ENCODE data around the gene FURIN.
"Not testable (repeated sequence)": the region's sequence is repeated elsewhere in the genome, so short reads cannot be mapped to it uniquely, and the experiment has no call there.

Gene FURIN

DNA sequence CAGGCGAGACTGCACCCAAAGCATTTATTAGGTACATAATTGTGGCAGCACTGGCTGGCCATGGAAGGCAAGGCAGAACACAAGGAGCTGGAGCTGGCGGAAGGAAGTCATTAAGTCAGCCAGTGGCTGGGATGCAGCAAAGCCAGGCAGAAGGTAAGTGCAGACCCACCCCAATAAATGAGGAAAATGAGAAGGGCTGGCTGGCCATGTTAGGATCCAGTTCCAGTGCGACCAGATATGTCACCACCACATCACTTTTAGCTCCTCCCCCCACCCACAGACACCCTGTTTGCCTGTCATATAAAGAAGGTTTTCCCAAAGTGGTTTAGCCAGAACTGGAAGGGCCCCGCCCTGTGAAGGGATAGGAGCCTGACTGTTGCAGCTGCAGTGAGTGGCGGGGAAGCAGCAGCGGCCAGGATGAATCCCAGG is at the start of gene FURIN:
FURIN (plus strand) TSS at position 328 of the 429 bp plus-strand sequence. CDS start 7,153 bp downstream, outside the sequence.
- H3K36me3 ChIP-seq (ENCODE audit: control insufficient read depth, insufficient read depth, low read length): no peaks in the 10 kb centered on the region
- H3K4me1 ChIP-seq (ENCODE audit: control insufficient read depth, insufficient read depth, low read length): peaks cover 34% of the 10 kb centered on the region
- no peak within 1 kb of the TSS for H3K9ac ChIP-seq (ENCODE audit: low read length)
- H3K4me3 ChIP-seq (ENCODE audit: low read length): no peak within 1 kb of the TSS
- no peaks in the 10 kb centered on the region for H3K9me3 ChIP-seq (ENCODE audit: control insufficient read depth, low read length)
- no peaks in the 10 kb centered on the region for H3K27me3 ChIP-seq (ENCODE audit: control insufficient read depth, insufficient read depth, low read length)

DNA sequence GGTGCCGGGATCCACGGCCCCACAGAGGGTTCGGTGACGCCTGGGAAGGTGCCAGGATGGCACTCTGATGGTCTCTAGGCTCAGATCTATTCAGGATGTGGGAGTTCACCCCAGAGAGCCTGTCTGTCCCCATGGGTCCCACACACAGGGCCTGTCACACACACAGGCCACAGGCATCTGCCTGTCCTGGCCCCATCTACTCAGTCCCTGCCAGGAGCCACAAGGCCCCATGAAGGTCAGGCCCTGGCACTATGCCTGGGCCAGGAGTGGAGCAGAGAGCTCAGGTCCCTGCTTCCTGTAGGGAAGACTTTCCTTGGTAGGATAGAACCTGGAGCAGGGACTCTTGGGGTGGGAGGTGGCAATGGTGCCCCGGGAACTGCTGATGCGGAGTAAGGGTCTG is 49.0 kb upstream of the FURIN start:
- H3K27me3 ChIP-seq (ENCODE audit: control insufficient read depth, insufficient read depth, low read length): no peaks in the 10 kb centered on the region
- H3K9me3 ChIP-seq (ENCODE audit: control insufficient read depth, low read length): no peaks in the 10 kb centered on the region
- no peak overlapping the region for H3K9ac ChIP-seq (ENCODE audit: low read length)
- no peak overlapping the region for H3K4me3 ChIP-seq (ENCODE audit: low read length)
- no peaks in the 10 kb centered on the region for H3K36me3 ChIP-seq (ENCODE audit: control insufficient read depth, insufficient read depth, low read length)
- H3K4me1 ChIP-seq (ENCODE audit: control insufficient read depth, insufficient read depth, low read length): peaks cover 31% of the 10 kb centered on the region

DNA sequence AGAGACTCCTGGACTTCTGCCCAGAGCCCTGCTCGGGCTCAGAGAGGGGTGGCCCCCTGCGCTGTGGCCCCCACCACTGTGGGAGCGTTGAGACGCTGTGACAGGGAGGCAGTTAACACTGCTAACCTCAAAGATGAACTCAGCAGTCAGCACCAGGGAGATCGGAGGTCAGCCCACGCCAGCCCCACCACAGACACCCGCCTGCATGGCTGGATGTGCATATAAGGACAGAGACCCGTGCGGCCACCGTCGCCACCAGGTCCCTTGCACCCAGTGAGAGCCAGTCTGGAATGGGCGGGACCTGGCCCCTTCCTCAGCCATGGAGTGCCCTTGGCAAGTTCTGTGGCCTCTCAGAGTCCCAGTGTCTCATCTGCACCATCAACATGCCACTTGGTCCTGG is 48.5 kb upstream of the FURIN start:
- H3K4me3 ChIP-seq (ENCODE audit: low read length): no peak overlapping the region
- no peaks in the 10 kb centered on the region for H3K9me3 ChIP-seq (ENCODE audit: control insufficient read depth, low read length)
- H3K27me3 ChIP-seq (ENCODE audit: control insufficient read depth, insufficient read depth, low read length): no peaks in the 10 kb centered on the region
- H3K9ac ChIP-seq (ENCODE audit: low read length): no peak overlapping the region
- H3K4me1 ChIP-seq (ENCODE audit: control insufficient read depth, insufficient read depth, low read length): peaks cover 31% of the 10 kb centered on the region
- H3K36me3 ChIP-seq (ENCODE audit: control insufficient read depth, insufficient read depth, low read length): no peaks in the 10 kb centered on the region

DNA sequence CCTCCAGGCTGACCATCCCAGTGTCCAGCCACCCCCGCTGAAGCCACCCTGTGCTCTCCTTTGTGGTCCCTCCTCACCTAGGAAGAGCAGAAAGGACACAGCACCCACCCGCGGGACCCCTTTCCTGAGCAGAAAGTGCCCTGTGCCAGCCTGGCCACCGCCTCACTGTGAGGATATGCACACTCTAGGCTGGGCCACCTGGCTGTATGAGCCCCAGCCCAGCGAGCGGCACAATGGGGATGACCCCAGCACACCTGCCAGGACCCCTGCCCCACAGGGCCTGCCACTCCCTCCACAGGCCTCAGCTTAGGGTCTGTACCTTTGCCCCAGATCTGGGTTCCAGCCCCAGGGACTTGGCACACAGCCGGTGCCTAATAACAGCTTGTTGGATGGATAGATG is 47.9 kb upstream of the FURIN start:
- no peaks in the 10 kb centered on the region for H3K9me3 ChIP-seq (ENCODE audit: control insufficient read depth, low read length)
- no peak overlapping the region for H3K9ac ChIP-seq (ENCODE audit: low read length)
- no peaks in the 10 kb centered on the region for H3K36me3 ChIP-seq (ENCODE audit: control insufficient read depth, insufficient read depth, low read length)
- peaks cover 31% of the 10 kb centered on the region for H3K4me1 ChIP-seq (ENCODE audit: control insufficient read depth, insufficient read depth, low read length)
- no peaks in the 10 kb centered on the region for H3K27me3 ChIP-seq (ENCODE audit: control insufficient read depth, insufficient read depth, low read length)
- no peak overlapping the region for H3K4me3 ChIP-seq (ENCODE audit: low read length)

DNA sequence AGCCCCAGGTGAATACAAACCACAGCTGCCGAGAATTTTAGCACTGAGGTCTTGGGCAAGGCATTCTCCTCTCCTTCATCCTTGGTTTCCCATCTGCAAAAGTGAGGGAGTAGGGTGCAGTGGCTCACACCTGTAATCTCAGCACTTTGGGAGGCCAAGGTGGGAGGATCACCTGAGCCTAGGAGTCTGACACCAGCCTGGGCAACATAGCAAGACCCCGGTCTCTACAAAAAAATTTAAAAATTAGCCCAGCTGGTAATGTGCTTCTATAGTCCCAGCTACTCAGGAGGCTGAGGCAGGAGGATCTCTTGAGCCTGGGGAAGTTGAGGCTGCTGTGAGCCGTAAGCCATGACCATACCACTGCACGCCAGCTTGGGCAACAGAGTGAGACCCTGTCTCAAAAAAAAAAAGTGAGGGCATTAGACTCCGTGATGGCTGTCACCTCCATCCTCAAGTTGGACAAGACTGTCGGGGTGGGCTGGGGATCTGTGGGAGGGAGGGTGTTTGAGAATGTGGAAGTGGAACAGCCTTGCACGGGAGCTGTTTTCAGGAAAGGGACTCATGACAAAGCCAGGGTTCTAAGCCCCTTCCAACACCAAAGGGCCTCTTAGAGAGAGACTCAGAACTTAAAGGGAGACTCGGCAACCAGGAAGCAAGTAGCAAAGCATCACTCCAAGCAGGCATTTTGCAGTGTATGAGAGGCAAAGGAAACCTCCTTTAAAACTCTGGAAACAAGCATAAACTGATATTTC is 46.0 kb upstream of the FURIN start:
- no peak overlapping the region for H3K4me3 ChIP-seq (ENCODE audit: low read length)
- H3K27me3 ChIP-seq (ENCODE audit: control insufficient read depth, insufficient read depth, low read length): no peaks in the 10 kb centered on the region
- peaks cover 24% of the 10 kb centered on the region for H3K4me1 ChIP-seq (ENCODE audit: control insufficient read depth, insufficient read depth, low read length)
- H3K9me3 ChIP-seq (ENCODE audit: control insufficient read depth, low read length): no peaks in the 10 kb centered on the region
- no peak overlapping the region for H3K9ac ChIP-seq (ENCODE audit: low read length)
- H3K36me3 ChIP-seq (ENCODE audit: control insufficient read depth, insufficient read depth, low read length): no peaks in the 10 kb centered on the region

DNA sequence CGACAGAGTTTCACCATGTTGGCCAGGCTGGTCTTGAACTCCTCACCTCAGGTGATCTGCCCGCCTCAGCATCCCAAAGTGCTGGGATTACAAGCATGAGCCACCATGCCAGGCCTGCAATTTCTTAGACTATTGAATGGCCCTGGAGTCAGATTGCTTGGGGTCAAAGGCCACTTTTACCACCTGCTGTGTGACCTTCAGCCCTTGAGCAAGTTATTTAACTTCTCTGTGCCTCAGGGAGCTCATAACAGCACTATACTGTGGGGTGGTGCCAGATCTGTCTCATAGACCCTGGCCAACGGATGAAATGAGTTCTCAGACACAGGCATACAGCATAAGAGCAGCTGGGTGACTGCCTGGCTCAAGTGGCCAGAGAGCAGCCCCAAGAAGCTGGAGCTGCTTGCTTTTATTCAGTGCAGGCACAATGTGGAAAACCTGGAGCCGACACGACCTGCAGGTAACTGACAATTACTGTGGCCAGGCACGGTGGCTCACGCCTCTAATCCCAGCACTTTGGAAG is 44.9 kb upstream of the FURIN start:
- peaks cover 24% of the 10 kb centered on the region for H3K4me1 ChIP-seq (ENCODE audit: control insufficient read depth, insufficient read depth, low read length)
- H3K36me3 ChIP-seq (ENCODE audit: control insufficient read depth, insufficient read depth, low read length): no peaks in the 10 kb centered on the region
- no peaks in the 10 kb centered on the region for H3K9me3 ChIP-seq (ENCODE audit: control insufficient read depth, low read length)
- H3K9ac ChIP-seq (ENCODE audit: low read length): no peak overlapping the region
- no peaks in the 10 kb centered on the region for H3K27me3 ChIP-seq (ENCODE audit: control insufficient read depth, insufficient read depth, low read length)
- H3K4me3 ChIP-seq (ENCODE audit: low read length): no peak overlapping the region

DNA sequence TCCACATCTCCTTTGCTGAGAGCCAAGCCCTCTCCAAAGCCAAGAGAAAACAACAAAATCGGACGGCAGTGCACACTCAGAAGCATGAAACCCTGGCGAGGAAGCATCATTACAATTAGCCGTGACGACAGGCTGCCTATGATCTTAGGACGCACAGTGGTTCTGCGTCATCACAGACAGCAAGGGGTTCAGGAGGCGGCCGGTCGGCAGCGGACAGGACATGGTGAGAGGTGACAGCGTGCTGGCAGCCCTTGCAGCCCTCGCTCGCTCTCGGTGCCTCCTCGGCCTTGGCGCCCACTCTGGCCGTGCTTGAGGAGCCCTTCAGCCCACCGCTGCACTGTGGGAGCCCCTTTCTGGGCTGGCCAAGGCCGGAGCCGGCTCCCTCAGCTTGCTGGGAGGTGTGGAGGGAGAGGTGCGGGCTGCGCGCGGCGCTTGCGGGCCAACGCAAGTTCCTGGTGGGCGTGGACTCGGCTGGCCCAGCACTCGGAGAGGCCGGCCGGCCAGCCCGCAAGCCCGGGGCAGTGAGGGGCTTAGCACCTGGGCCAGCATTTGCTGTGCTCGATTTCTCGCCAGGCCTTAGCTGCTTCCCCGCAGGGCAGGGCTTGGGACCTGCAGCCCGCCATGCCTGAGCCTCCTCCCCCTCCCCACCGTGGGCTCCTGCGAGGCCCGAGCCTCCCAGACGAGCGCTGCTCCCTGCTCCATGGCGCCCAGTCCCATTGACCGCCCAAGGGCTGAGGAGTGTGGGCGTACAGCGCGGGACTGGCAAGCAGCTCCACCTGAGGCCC is 43.1 kb upstream of the FURIN start:
- H3K36me3 ChIP-seq (ENCODE audit: control insufficient read depth, insufficient read depth, low read length); H3K27me3 ChIP-seq (ENCODE audit: control insufficient read depth, insufficient read depth, low read length); H3K9me3 ChIP-seq (ENCODE audit: control insufficient read depth, low read length); H3K9ac ChIP-seq (ENCODE audit: low read length); H3K4me3 ChIP-seq (ENCODE audit: low read length): not testable (repeated sequence)
- H3K4me1 ChIP-seq (ENCODE audit: control insufficient read depth, insufficient read depth, low read length): peaks cover 24% of the 10 kb centered on the region

DNA sequence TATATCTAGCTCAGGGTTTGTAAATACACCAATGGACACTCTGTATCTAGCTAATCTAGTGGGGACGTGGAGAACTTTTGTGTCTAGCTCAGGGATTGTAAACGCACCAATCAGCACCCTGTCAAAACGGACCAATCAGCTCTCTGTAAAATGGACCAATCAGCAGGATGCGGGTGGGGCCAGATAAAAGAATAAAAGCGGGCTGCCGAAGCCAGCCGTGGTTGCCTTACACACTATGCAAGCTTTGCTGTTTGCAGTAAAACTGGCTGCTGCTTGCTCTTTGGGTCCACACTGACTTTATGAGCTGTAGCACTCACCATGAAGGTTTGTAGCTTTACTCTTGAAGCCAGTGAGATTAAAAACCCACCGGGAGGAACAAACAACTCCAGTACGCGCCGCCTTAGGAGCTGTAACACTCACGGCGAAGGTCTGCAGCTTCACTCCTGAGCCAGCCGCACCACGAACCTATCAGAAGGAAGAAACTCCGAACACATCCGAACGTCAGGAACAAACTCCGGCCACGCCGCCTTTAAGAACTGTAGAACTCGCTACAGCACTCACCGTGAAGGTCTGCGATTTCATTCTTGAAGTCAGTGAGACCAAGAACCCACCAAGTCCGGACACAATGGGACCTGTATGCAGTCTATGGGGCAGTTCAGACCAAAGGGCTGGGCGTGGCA is 42.0 kb upstream of the FURIN start:
- H3K36me3 ChIP-seq (ENCODE audit: control insufficient read depth, insufficient read depth, low read length); H3K9ac ChIP-seq (ENCODE audit: low read length); H3K27me3 ChIP-seq (ENCODE audit: control insufficient read depth, insufficient read depth, low read length); H3K4me3 ChIP-seq (ENCODE audit: low read length); H3K9me3 ChIP-seq (ENCODE audit: control insufficient read depth, low read length): not testable (repeated sequence)
- H3K4me1 ChIP-seq (ENCODE audit: control insufficient read depth, insufficient read depth, low read length): peaks cover 24% of the 10 kb centered on the region

DNA sequence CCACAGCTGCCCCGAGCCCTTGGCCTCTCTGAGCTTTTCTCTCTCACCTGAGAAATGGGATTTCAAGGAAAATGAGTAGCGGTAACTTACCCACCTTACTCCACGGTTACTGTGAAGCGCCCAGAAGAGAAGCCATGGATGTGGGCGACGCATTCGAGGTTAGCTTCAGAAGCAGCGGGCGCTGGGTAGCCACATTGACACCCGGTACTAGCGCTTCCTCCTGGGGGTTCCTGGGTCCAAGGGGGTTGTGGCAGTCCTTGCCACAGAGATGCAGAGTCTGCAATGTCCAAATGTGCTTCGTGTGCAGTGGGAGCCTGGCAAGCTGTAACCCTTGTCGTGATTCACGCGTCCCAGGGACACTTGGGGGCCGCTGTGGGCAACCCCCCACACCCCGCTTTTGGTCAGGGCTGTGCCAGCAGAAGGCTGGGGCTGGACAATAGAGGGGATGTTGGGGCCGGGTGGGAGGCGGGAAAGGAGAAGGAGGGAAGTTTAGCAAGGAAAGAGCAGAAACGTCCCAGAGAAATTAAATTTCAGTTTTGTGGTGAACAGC is 41.4 kb upstream of the FURIN start:
- no peak overlapping the region for H3K9ac ChIP-seq (ENCODE audit: low read length)

DNA sequence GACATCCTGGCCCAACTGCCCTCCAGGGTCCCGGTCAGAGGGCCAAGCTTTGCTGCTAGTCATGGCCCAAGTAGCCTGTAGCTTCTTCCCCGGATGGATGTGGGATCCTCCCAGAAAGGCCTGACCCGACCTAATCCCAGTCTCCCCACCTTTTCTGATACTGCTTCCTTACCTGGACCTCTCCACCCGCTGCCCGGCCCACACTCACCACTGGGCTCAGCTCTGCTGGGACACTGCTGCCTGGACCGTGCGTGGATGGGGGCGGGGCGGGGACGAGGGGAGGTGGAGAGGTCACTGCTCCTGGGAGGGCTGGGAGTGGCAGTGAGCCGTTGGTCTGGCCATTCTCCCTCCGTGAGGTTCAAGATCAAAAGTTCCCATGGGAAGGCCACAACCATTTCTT is 40.3 kb upstream of the FURIN start:
- H3K9ac ChIP-seq (ENCODE audit: low read length): no peak overlapping the region
- H3K9me3 ChIP-seq (ENCODE audit: control insufficient read depth, low read length): no peaks in the 10 kb centered on the region
- no peaks in the 10 kb centered on the region for H3K36me3 ChIP-seq (ENCODE audit: control insufficient read depth, insufficient read depth, low read length)
- H3K27me3 ChIP-seq (ENCODE audit: control insufficient read depth, insufficient read depth, low read length): no peaks in the 10 kb centered on the region
- H3K4me1 ChIP-seq (ENCODE audit: control insufficient read depth, insufficient read depth, low read length): peaks cover 20% of the 10 kb centered on the region
- H3K4me3 ChIP-seq (ENCODE audit: low read length): no peak overlapping the region

More for the DNA sequence above, 41.4 kb upstream of the FURIN start:
- Histone ChIP-seq H3K4me3 (ENCODE audit: low read length) (no peak overlapping the region), H3K9me3 (ENCODE audit: control insufficient read depth, low read length) (no peaks in the 10 kb centered on the region), H3K27me3 (ENCODE audit: control insufficient read depth, insufficient read depth, low read length) (no peaks in the 10 kb centered on the region), H3K4me1 (ENCODE audit: control insufficient read depth, insufficient read depth, low read length) (peaks cover 24% of the 10 kb centered on the region), H3K36me3 (ENCODE audit: control insufficient read depth, insufficient read depth, low read length) (no peaks in the 10 kb centered on the region)

DNA sequence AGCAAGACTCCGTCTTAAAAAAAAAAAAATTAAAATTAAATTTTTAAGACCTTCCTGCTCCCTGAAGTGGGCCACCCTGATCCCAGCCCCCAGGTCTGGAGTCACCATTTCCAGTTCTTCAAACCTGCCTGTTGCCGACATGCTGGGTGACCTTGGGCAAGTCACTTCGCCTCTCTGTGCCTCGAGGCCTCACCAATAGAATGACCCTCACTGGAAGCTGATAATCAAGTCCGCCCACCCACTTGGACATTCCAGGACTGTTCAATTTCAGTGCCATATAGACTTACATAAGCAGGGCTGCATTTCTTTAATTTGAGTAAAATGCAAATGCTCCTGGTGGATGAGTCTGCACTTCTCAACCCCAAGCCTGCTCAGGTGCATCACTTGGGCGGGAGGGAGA is 39.3 kb upstream of the FURIN start:
- Histone ChIP-seq H3K4me1 (ENCODE audit: control insufficient read depth, insufficient read depth, low read length) (peaks cover 9% of the 10 kb centered on the region), H3K36me3 (ENCODE audit: control insufficient read depth, insufficient read depth, low read length) (no peaks in the 10 kb centered on the region), H3K4me3 (ENCODE audit: low read length) (no peak overlapping the region), H3K27me3 (ENCODE audit: control insufficient read depth, insufficient read depth, low read length) (no peaks in the 10 kb centered on the region), H3K9ac (ENCODE audit: low read length) (no peak overlapping the region), H3K9me3 (ENCODE audit: control insufficient read depth, low read length) (no peaks in the 10 kb centered on the region)

Measured in mucosa of stomach (tissue), 1 donor.